Vagina (tissue), 2 donors: Measurements from ENCODE around the gene NXPE3. TPM values are rescaled to one million over a fixed set of nuclear protein-coding genes. Genes with fewer than 3 reads are reported as not detected.
A peak's percentile ranks its signal among the peaks of the same experiment; 100 is the strongest.

ENCODE experiments used
- DNase-seq, 2 donors: peaks; one replicate each; pipeline ENCODE4 v3.0.0-alpha.2; 2017; ENCODE audit errors: extremely low spot score in 2 of 2
- H3K27ac ChIP-seq: fragments of 200-600 bp; sonication (generic); one replicate; pipeline ENCODE4 v1.5.1; 2019
- H3K27me3 ChIP-seq: fragments of 200-600 bp; sonication (generic); one replicate; pipeline ENCODE4 v1.5.1; 2019
- H3K36me3 ChIP-seq, 2 donors: fragments of 200-600 bp; sonication (generic); one replicate each; pipeline ENCODE4 v1.5.1; 2017 to 2019
- H3K4me1 ChIP-seq: fragments of 200-600 bp; sonication (generic); one replicate; pipeline ENCODE4 v1.5.1; 2019
- H3K4me3 ChIP-seq, 2 donors: fragments of 200-600 bp; sonication (generic); 1 replicate in 1 of 2; 2 replicates in 1 of 2; pipeline ENCODE4 v1.5.1; 2016 to 2019
- H3K9me3 ChIP-seq: fragments of 200-600 bp; sonication (generic); one replicate; pipeline ENCODE4 v1.5.1; 2019
- POLR2A ChIP-seq, 2 donors: fragments of 450-650 bp; IDR thresholded peaks; one replicate each; pipeline ENCODE4 v1.6.1; 2017; ENCODE audit warnings: antibody characterized with exemption in 2 of 2, mild to moderate bottlenecking in 2 of 2, moderate library complexity in 2 of 2
- POLR2AphosphoS5 ChIP-seq, 2 donors: sonication (generic); formaldehyde crosslinking; IDR thresholded peaks; one replicate each; pipeline ENCODE4 v1.9.0; 2017; ENCODE audit warnings: antibody characterized with exemption in 2 of 2, mild to moderate bottlenecking in 2 of 2, low read depth in 1 of 2; ENCODE audit not compliant: insufficient read depth in 1 of 2
- intact Hi-C: fragments of 100-400 bp; cut with DNase I; formaldehyde crosslinking; loops from one replicate; pipeline ENCODE4 v1.15.1; 2023
- total RNA-seq: library from RNA; depleted of rRNA; stranded (reverse); fragments of >200 nt; gene quantifications from one replicate; pipeline ENCODE4 v1.2.3, GENCODE V29; 2016
- TF ChIP-seq, protein P1 (sequence below), 3 experiments: fragments of 450-650 bp in 2 of 3; fragments of 200-600 bp in 1 of 3; sonication (generic) in 1 of 3; IDR thresholded peaks; one replicate each; pipeline ENCODE4 v1.5.1; 2017 to 2019; ENCODE audit warnings: antibody characterized with exemption in 3 of 3, mild to moderate bottlenecking in 2 of 3, moderate library complexity in 2 of 3

NXPE3 gene
- total RNA-seq, 1 donor from 2014 or later = 13.3 TPM

DNA sequence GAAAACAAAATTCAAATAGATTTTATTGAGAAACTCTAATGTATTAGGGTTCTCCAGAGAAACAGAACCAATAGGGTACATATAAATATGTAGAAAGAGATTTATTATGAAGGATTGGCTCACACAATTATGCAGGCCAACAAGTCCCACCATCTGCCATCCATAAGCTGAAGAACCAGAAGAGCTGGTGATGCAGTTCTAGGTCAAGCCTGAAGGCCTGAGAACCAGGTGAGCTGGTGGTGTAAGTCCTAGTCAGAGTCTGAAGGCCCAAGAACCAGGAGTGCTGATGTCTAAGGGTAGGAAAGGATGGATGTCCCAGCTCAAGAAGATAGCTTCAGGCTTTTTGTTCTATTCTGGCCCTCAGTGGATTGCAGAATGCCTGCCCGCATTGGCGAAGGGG, 67.7 kb downstream of the NXPE3 start:
- intact Hi-C loops = no loop called here
- no peak for DNase-seq
- H3K4me1 ChIP-seq = peaks cover 8% of the 10 kb centered on the region
- no peak overlapping the region for H3K4me3 ChIP-seq
- no peaks in the 10 kb centered on the region for H3K27me3 ChIP-seq
- no peak overlapping the region for H3K27ac ChIP-seq
- no peaks in the 10 kb centered on the region for H3K9me3 ChIP-seq
- TF ChIP-seq POLR2AphosphoS5 (IDR thresholded peaks at IDR 0.05; ENCODE audit: insufficient read depth in 1 of 2, low read depth in 1 of 2) (no peak), POLR2A (IDR thresholded peaks at IDR 0.05) (no peak)
- TF ChIP-seq, protein P1, sequence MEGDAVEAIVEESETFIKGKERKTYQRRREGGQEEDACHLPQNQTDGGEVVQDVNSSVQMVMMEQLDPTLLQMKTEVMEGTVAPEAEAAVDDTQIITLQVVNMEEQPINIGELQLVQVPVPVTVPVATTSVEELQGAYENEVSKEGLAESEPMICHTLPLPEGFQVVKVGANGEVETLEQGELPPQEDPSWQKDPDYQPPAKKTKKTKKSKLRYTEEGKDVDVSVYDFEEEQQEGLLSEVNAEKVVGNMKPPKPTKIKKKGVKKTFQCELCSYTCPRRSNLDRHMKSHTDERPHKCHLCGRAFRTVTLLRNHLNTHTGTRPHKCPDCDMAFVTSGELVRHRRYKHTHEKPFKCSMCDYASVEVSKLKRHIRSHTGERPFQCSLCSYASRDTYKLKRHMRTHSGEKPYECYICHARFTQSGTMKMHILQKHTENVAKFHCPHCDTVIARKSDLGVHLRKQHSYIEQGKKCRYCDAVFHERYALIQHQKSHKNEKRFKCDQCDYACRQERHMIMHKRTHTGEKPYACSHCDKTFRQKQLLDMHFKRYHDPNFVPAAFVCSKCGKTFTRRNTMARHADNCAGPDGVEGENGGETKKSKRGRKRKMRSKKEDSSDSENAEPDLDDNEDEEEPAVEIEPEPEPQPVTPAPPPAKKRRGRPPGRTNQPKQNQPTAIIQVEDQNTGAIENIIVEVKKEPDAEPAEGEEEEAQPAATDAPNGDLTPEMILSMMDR (IDR thresholded peaks at IDR 0.05) = no peak
- no peaks in the 10 kb centered on the region for H3K36me3 ChIP-seq

- intact Hi-C loops = no loop called here
- Histone ChIP-seq H3K36me3 (peaks cover 0 to 3% of the 10 kb centered on the region in 2 donors), H3K27ac (no peak overlapping the region)
Observed at GRCh38 chr3:101847328-101847727, 68.3 kb downstream of the NXPE3 start.

DNA sequence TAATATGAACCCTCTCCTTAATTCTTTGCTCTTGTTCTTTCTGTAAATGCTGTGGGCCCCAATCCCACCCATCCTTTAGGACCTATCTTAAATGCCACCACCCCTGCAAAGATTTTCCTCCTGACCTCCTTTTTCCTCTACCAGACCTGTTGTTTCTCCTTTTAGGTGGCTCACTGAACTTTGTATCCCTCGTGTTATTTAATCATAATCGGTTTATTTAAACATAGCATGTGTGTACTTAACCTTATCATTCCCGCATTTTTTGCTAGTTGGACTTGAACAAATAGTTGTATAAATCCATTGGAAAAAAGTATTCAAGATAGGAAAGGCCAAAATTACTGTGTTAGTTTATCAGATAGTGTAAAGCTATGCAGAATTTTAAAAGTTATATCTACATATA, 69.3 kb downstream of the NXPE3 start:
- TF ChIP-seq, protein P1 (IDR thresholded peaks at IDR 0.05) = no peak
- TF ChIP-seq POLR2AphosphoS5 (IDR thresholded peaks at IDR 0.05; ENCODE audit: insufficient read depth in 1 of 2, low read depth in 1 of 2) (no peak), POLR2A (IDR thresholded peaks at IDR 0.05) (no peak)
- H3K4me3 ChIP-seq = peak overlapping the region; percentile 65 to 91
- intact Hi-C loops = loop anchor here (2.0 kb wide), 1 partner anchor 22 kb away; no protein-coding TSS in a partner anchor
- H3K36me3 ChIP-seq = peaks cover 0 to 13% of the 10 kb centered on the region in 2 donors
- H3K27ac ChIP-seq = peak overlapping the region; percentile 99
- H3K9me3 ChIP-seq = no peaks in the 10 kb centered on the region
- DNase-seq = no peak
- H3K4me1 ChIP-seq = peaks cover 21% of the 10 kb centered on the region
- no peaks in the 10 kb centered on the region for H3K27me3 ChIP-seq

More at GRCh38 chr3:101847328-101847727, 68.3 kb downstream of the NXPE3 start:
- no peak for DNase-seq
- no peaks in the 10 kb centered on the region for H3K9me3 ChIP-seq
- H3K4me3 ChIP-seq = no peak overlapping the region
- peaks cover 14% of the 10 kb centered on the region for H3K4me1 ChIP-seq
- no peaks in the 10 kb centered on the region for H3K27me3 ChIP-seq
- TF ChIP-seq, protein P1 (IDR thresholded peaks at IDR 0.05) = no peak
- TF ChIP-seq POLR2A (IDR thresholded peaks at IDR 0.05) (no peak), POLR2AphosphoS5 (IDR thresholded peaks at IDR 0.05; ENCODE audit: insufficient read depth in 1 of 2, low read depth in 1 of 2) (no peak)

- Histone ChIP-seq H3K4me1 (peaks cover 25% of the 10 kb centered on the region), H3K27me3 (no peaks in the 10 kb centered on the region), H3K9me3 (no peaks in the 10 kb centered on the region), H3K36me3 (peaks cover 0 to 20% of the 10 kb centered on the region in 2 donors), H3K27ac (peak within 1 kb of the TSS; percentile 99), H3K4me3 (peak within 1 kb of the TSS; percentile 65 to 91)
- intact Hi-C loops = loop anchor here (2.0 kb wide), 1 partner anchor 22 kb away; no protein-coding TSS in a partner anchor
- DNase-seq = peak in 1 of 2 donors; percentile 98
- TF ChIP-seq POLR2A (IDR thresholded peaks at IDR 0.05) (peak; percentile 33 to 96), POLR2AphosphoS5 (IDR thresholded peaks at IDR 0.05; ENCODE audit: insufficient read depth in 1 of 2, low read depth in 1 of 2) (peak in 1 of 2 donors; percentile 49)
- TF ChIP-seq, protein P1 (IDR thresholded peaks at IDR 0.05) = no peak
Observed at GRCh38 chr3:101848754-101849713, 70.0 kb downstream of the NXPE3 start, which contains the start of gene NFKBIZ. NFKBIZ (plus strand) TSS chr3:101849514; CDS start chr3:101849629, 115 bp downstream.
